H1 (cell line): ENCODE measurements around the gene TOR4A. TPM values are rescaled to one million over a fixed set of nuclear protein-coding genes. Genes with fewer than 3 reads are reported as not detected.

Experiments used
- EP300 ChIP-seq, 2 experiments: IDR thresholded peaks; 1 replicate in 1 of 2; 2 replicates in 1 of 2; pipeline ENCODE4 v1.6.1; 2011 to 2012; ENCODE audit warnings: low read depth in 2 of 2, low read length in 2 of 2, mild to moderate bottlenecking in 2 of 2, borderline replicate concordance in 1 of 2, inconsistent platforms in 1 of 2, moderate library complexity in 1 of 2
- HDAC2 ChIP-seq, 2 experiments: fragments of 300-600 bp in 1 of 2; sonication (generic) in 1 of 2; IDR thresholded peaks; 2 replicates each; pipeline ENCODE4 v1.6.1; 2011 to 2012; ENCODE audit warnings: low read depth in 2 of 2, low read length in 2 of 2, mild to moderate bottlenecking in 2 of 2, moderate library complexity in 2 of 2, borderline replicate concordance in 1 of 2, inconsistent platforms in 1 of 2
- JUND ChIP-seq: IDR thresholded peaks from 2 replicates; pipeline ENCODE4 v1.6.1; 2011; ENCODE audit warnings: mild to moderate bottlenecking, improper control_type of control experiment, low read length
- KDM5A ChIP-seq: fragments of 200-600 bp; IDR thresholded peaks from 2 replicates; pipeline ENCODE4 v1.7.1; 2012; ENCODE audit warnings: mild to moderate bottlenecking, low read length, inconsistent platforms, mixed read lengths
- PHF8 ChIP-seq: fragments of 200-600 bp; sonication (generic); conservative IDR thresholded peaks from 2 replicates; pipeline ENCODE4 v1.7.1; 2012; ENCODE audit warnings: low read depth, mild to moderate bottlenecking, inconsistent platforms, low read length, moderate library complexity
- SIRT6 ChIP-seq: IDR thresholded peaks from one replicate; pipeline ENCODE4 v1.7.1; 2012; ENCODE audit warnings: low read length, inconsistent platforms
- SRF ChIP-seq: IDR thresholded peaks from 2 replicates; pipeline ENCODE4 v1.6.1; 2011; ENCODE audit warnings: mild to moderate bottlenecking, low read depth, low read length, moderate library complexity
- polyA plus RNA-seq, 7 experiments: library from polyadenylated mRNA; depleted of rRNA in 3 of 7; stranded (reverse) in 5 of 7; unstranded in 2 of 7; fragments of >200 nt in 5 of 7; fragments of 200-250 nt in 2 of 7; gene quantifications; 1 replicate in 5 of 7; 2 replicates in 1 of 7; 4 replicates in 1 of 7; pipeline versions ENCODE4 v1.2.1 to v1.2.3, GENCODE V29; 2011 to 2013; ENCODE audit warnings: missing spikeins in 2 of 7, mixed read lengths in 2 of 7
- total RNA-seq: library from RNA; stranded (reverse); fragmentation: NEBNext Ultra II Directional; extraction: Animal tissue kit (Norgen Biotek cat#: 25700); gene quantifications from 2 replicates; pipeline ENCODE4 v1.2.1, GENCODE V29; 2021

Gene TOR4A
- total and polyA plus RNA-seq, 2 of the 8 experiments (the other 6 are each of a cell fraction or from before 2014, with no cell fraction given): 8.4 to 9.3 TPM

DNA sequence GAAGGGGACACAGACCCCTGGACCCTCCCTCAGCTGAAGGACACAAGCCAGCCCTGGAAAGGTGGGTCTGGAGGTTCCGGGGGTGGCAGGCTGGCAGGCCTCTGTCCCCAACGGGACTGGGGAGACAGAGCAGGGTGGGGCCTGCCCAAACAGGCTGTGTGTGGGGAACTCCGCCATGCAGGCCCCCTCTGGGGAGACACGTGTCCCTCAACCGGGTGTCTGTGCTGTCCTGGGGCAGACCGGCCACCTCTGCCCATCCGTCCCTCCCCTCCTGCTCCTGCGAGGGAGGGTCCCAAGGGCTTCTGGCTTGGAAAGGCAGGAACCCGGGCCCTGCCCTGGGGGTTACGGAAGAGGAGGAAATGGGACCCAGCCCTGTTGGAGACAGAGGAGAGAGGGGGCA lies 45.4 kb upstream of the TOR4A start (continued):
- TF ChIP-seq SIRT6 (no peak), HDAC2 (IDR thresholded peaks at IDR 0.05; ENCODE audit: borderline replicate concordance in 1 of 2, low read depth in 2 of 2, low read length in 2 of 2) (no peak), EP300 (IDR thresholded peaks at IDR 0.05; ENCODE audit: borderline replicate concordance in 1 of 2, low read depth in 2 of 2, low read length in 2 of 2) (no peak), JUND (no peak), PHF8 (no peak), KDM5A (no peak), SRF (no peak)
